BJ (cell line): Measurements from ENCODE around the gene CNIH3. TPM values are rescaled to one million over a fixed set of nuclear protein-coding genes. Genes with fewer than 3 reads are reported as not detected.

Source experiments
- CTCF ChIA-PET: fragments of 350-600 bp; formaldehyde crosslinking; extraction: SDS; loops from one replicate; lab custom pipeline; 2021; ENCODE audit warnings: antibody characterized with exemption, inconsistent platforms; lab: Yijun Ruan, JAX
- POLR2A ChIA-PET: fragments of 300-600 bp; sonication (Branson Sonifier 250); formaldehyde crosslinking; extraction: SDS; loops from one replicate; lab custom pipeline; 2021; ENCODE audit warnings: antibody characterized with exemption; lab: Charles Lee
- DNase-seq: peaks from one replicate; pipeline ENCODE4 v3.0.0-alpha.2; 2011; ENCODE audit warnings: low read depth
- H3K27me3 ChIP-seq: 2 replicates; pipeline ENCODE4 v1.6.0; 2011; ENCODE audit warnings: low read length; ENCODE audit not compliant: control insufficient read depth, insufficient read depth
- H3K36me3 ChIP-seq: 2 replicates; pipeline ENCODE4 v1.5.1; 2011; ENCODE audit warnings: low read length; ENCODE audit not compliant: control insufficient read depth, insufficient read depth
- H3K4me3 ChIP-seq: 2 replicates; pipeline ENCODE4 v1.5.1; 2011; ENCODE audit warnings: low read depth, mild to moderate bottlenecking, control low read depth, low read length
- polyA plus RNA-seq: library from polyadenylated mRNA; depleted of rRNA; stranded (reverse); fragments of >200 nt; gene quantifications from 2 replicates; pipeline ENCODE4 v1.2.3, GENCODE V29; 2011
- TF ChIP-seq, protein P1 (sequence below): IDR thresholded peaks from 2 replicates; pipeline ENCODE4 v1.5.1; 2011; ENCODE audit warnings: low read depth, mild to moderate bottlenecking, control low read depth, inconsistent platforms, low read length, moderate library complexity; ENCODE audit not compliant: insufficient read depth

CNIH3 gene
- polyA plus RNA-seq, 1 experiment = 2.9 TPM

DNA sequence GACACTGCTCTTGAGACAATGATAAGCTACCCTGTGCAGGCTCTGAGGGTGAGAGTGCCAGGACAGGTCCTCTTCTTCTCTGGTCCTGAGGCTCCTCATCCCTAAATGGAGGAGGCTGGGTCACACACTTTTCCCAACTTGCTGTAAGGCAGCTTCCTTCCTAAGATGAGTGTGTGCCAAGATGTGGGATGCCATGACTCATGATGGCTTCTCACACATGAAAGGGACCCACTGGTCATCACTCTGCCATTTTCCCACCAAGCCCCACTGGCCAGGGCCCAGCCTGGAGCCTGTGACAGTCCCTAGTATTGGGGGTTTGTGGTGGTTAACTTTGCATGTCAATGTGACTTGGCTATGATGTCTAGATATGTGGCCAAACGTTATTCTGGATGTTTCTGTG, 54.4 kb downstream of the CNIH3 start:
- Histone ChIP-seq H3K27me3 (no peaks in the 10 kb centered on the region), H3K36me3 (no peaks in the 10 kb centered on the region), H3K4me3 (no peak overlapping the region)
- POLR2A ChIA-PET = no interaction called here
- CTCF ChIA-PET = no interaction called here
- DNase-seq = no peak
- TF ChIP-seq, protein P1, sequence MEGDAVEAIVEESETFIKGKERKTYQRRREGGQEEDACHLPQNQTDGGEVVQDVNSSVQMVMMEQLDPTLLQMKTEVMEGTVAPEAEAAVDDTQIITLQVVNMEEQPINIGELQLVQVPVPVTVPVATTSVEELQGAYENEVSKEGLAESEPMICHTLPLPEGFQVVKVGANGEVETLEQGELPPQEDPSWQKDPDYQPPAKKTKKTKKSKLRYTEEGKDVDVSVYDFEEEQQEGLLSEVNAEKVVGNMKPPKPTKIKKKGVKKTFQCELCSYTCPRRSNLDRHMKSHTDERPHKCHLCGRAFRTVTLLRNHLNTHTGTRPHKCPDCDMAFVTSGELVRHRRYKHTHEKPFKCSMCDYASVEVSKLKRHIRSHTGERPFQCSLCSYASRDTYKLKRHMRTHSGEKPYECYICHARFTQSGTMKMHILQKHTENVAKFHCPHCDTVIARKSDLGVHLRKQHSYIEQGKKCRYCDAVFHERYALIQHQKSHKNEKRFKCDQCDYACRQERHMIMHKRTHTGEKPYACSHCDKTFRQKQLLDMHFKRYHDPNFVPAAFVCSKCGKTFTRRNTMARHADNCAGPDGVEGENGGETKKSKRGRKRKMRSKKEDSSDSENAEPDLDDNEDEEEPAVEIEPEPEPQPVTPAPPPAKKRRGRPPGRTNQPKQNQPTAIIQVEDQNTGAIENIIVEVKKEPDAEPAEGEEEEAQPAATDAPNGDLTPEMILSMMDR = no peak

DNA sequence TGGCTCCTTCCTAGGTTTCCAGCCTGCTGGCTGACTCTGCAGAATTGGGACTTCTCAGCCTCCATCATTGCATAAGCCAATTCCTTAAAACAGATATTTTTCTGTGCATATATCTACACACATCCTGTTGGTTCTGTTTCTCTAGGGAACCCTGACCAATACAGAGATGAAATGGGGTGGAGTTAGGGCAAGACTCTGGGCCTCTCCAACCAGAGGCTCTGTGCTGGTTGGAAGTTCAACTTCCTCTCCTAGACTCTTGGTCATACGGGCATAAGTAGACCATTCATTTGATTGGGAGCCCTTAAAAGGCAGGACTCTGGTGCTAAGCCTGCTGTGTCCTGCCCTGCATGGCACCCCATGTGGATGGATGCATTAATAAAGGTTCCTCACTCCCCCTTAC, 55.0 kb downstream of the CNIH3 start:
- DNase-seq = no peak
- TF ChIP-seq, protein P1 = no peak
- ChIA-PET CTCF (no interaction called here), POLR2A (no interaction called here)
- Histone ChIP-seq H3K27me3 (no peaks in the 10 kb centered on the region), H3K4me3 (no peak overlapping the region), H3K36me3 (no peaks in the 10 kb centered on the region)

DNA sequence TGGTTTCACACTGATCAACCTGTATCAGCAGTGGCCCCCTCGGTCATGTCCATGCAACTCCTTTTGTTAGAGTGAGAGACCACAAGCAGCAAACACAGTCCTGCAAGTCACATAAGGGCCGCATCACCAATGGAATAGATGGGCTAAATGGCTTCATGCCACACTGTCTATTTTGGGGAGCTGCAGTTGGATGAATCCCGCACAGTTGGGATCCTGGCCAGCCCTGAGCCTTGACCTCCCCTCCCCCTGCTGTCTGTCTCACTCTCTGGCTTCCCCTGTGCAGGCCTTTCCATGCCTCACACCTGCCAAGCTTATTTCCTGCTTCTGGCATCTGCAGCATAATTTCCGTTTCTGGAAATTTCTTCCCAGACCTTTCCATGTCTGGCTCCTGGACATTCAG, 57.0 kb downstream of the CNIH3 start:
- POLR2A ChIA-PET = no interaction called here
- no peak for DNase-seq
- TF ChIP-seq, protein P1 = no peak
- CTCF ChIA-PET = interaction anchor here (1.0 kb wide), 1 partner anchor 29 kb away, joined by 3 read pairs; no protein-coding TSS in a partner anchor
- no peaks in the 10 kb centered on the region for H3K27me3 ChIP-seq
- no peak overlapping the region for H3K4me3 ChIP-seq
- no peaks in the 10 kb centered on the region for H3K36me3 ChIP-seq

DNA sequence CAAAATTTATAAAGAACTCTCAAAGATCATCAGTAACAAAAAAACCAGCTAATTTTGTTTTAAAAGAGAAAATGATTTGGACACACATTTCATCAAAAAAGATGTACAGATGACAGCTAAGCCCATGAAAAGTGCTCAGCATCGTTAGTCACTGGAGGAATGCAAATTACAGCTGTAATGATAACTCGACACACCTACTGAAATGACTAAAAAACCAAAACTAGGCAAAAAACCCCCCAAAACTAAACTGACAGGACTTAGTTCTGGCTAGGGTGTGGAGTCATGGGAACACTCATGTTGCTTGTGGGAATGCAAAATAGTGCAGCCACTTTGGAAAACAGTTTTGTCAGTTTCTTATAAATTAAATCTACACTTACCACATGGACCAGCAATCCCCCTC, 59.5 kb downstream of the CNIH3 start:
- POLR2A ChIA-PET = no interaction called here
- Histone ChIP-seq H3K4me3 (no peak overlapping the region), H3K36me3 (no peaks in the 10 kb centered on the region), H3K27me3 (no peaks in the 10 kb centered on the region)
- no peak for DNase-seq
- CTCF ChIA-PET = no interaction called here
- TF ChIP-seq, protein P1 = no peak

DNA sequence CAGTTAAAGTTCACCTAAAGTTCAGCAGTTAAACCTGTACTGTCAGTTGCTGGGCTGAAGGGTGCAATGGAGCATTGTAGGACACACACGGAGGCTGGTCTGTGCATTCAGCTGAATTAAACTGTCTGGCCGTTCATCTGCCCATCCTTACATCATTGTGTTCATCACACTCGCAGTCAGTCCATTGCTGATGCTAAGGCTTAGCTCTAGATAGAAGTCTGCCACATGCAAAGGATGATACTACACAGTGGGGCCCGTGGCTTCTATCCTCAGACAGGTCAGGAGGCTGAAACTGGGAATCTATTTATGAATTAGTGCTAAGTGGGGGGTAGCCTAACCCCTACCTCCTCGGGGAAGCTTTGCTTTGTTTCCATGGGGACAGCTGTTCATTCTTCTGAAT, 60.4 kb downstream of the CNIH3 start:
- no peak for DNase-seq
- no peaks in the 10 kb centered on the region for H3K36me3 ChIP-seq
- CTCF ChIA-PET = interaction anchor here (2.0 kb wide), 1 partner anchor 32 kb away, joined by 5 read pairs; no protein-coding TSS in a partner anchor
- H3K4me3 ChIP-seq = no peak overlapping the region
- H3K27me3 ChIP-seq = no peaks in the 10 kb centered on the region
- TF ChIP-seq, protein P1 = no peak
- POLR2A ChIA-PET = no interaction called here
